HG02642 (cell line): ENCODE measurements around the gene TOMM7.
"Not testable (repeated sequence)": the region's sequence is repeated elsewhere in the genome, so short reads cannot be mapped to it uniquely, and the experiment has no call there.

Source experiments
- ATAC-seq: cut with Tn5 transposase; IDR thresholded peaks from one replicate; pipeline ENCODE4 v1.9.1; 2021; ENCODE audit warnings: mild to moderate bottlenecking; ENCODE audit not compliant: unreplicated experiment, poor library complexity

Gene TOMM7

GRCh38 chr7:22826593-22826992 lies 3.9 kb upstream of the TOMM7 start:
- no peak for ATAC-seq

DNA sequence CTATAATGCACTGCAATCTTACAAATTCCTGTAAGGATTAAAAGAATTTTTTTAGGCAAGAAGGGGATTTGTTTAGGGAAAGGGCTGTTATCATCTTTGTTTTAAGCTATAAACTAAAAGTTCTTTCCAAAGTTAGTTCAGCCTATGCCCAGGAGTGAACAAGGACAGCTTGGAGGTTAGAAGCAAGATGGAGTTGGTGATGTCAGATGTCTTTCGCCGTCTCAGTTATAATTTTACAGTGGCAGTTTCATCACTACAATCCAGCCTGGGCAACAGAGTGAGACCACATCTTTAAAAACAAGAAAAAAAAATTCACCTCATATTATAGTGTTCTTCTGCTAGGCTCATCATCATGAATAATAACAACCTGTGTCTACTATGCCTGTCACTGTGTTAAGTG lies 2.1 kb upstream of the TOMM7 start:
- no peak for ATAC-seq

GRCh38 chr7:22823142-22823497 lies 471 bp upstream of the TOMM7 start:
- ATAC-seq, result peak; percentile 5

DNA sequence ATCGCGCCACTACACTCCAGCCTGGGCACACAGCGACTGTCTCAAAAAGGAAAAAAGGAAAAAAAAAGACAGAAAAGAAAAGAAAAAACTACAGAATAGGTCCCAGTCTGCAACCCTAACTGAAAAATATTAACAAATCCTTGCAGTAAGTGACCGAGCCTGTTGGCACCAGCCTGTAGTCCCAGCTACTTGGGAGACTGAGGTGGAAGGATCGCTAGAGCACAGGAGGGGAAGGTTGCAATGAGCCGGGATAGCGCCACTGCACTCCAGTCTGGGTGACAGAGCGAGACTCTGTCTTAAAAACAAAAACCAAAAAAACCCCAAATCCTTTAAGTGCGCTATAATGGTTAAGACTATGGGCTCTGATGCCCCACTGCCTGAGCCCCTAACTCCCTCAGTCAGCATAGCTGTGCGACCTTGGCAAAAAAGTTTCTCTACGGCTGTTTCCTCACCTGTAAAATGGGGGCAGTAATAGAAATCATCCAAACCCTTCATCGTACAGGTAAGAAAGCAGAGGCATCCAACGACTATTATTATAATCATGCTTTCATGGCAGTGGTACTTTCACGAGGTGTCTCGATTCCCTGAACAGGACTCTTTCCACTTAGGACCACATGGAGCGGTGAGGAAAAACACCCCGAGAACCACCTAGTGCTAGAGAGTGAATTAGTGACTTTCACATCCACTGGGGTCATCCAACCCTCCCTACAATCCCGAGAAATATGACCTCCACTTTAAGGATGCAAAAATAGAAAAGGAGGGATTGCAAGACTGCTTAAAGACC lies 755 bp downstream of the TOMM7 start:
- peak; percentile 14 for ATAC-seq

DNA sequence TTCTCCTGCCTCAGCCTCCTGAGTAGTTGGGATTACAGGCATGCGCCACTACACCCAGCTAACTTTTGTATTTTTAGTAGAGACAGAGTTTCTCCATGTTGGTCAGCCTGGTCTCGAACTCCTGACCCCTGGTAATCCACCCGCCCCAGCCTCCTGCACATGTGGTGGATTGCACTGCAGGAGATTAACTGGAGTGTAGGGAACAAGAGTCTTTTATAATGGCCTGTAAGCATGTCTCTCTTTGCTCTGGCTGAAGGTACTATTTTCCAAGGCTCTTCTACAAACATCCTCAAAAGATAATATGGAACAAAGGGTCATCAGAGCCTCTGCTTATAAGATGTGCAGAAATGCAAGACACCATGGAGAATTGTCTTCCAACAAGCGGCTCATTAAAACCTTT lies 3.2 kb downstream of the TOMM7 start:
- no peak for ATAC-seq

DNA sequence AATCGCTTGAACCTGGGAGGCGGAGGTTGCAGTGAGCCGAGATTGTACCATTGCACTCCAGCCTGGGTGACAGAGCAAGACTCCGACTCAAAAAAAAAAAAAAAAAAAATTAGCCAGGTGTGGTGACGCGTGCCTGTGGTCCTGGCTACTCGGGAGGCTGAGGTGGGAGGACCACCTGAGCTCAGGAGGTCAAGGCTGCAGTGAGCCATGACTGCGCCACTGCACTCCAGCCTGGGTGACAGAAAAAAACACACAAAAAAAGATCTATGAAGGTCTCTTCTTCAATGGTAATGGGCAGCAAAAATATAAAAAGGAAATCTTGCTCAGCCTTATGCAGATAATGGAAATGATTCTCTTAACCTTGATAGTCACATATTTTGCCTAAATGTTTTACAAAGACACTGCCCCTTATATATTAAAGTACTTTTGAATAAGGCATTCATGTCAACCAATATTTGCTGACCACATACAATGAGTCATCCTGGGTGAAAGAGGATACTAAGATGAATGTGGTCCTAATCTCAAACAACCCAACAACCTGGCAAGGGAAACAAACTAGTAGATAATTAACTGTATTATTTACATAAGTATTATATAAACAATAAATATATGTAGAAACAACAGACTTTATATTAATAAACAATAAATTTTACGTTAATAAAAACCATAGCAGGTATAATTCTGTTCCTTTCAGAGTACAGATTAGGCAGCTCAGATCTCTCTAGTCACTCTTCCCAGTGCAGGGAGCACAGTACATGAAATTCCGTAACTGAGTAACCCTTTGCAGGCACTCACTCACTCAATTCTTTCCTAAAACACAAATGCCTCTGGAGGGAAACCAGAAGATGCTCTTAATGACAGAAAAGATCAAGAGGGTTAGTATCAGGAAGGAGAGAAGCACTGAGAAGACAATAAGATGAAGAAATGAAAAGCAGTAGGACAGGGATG lies 8.1 kb downstream of the TOMM7 start:
- no peak for ATAC-seq

- no peak for ATAC-seq
Observed at GRCh38 chr7:22812353-22812752, 10.3 kb downstream of the TOMM7 start.

DNA sequence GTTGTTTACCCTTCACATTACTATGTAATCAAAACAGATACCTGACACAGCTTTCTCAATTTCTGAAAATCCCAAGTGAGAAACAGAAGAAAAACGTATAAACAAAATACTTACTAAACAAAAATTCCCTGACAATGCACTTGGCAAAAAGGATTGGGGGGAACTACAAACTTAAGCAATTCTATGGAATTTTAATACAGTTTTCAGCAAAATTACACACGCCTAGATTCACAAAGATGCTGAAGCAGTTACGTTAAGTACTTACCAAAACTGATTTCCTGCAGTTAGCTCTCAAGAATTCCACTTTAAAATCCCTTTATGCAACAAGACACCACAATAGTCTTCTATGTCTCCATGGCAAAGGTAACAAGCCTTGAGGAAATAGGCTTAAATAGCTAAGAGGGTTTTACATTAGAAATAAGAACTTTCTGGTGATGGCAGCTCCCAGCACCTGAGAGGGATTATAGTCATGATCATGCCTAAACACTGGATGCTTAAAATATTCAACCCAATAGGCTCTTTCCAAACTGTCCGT lies 10.8 kb downstream of the TOMM7 start:
- ATAC-seq, result no peak

DNA sequence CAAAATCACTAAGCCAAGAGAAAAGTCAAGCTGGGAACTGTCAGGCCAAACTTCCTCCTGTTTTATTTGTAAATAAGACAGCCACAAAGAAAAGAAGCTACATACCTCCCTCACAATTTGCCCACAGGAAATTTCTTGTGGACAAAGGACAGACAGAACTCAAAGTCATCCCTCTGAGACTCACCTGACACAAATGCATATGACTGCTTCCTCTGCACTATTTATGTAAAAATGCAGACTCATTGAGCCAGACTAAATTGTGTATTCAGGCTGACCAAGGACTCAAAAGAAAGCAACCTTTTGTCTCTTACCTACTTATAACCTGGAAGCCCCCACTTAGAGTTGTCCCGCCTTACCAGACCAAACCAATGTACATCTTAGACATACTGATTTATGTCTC lies 11.8 kb downstream of the TOMM7 start:
- ATAC-seq, result no peak

- no peak for ATAC-seq
Observed at GRCh38 chr7:22809902-22810642, 12.6 kb downstream of the TOMM7 start.

DNA sequence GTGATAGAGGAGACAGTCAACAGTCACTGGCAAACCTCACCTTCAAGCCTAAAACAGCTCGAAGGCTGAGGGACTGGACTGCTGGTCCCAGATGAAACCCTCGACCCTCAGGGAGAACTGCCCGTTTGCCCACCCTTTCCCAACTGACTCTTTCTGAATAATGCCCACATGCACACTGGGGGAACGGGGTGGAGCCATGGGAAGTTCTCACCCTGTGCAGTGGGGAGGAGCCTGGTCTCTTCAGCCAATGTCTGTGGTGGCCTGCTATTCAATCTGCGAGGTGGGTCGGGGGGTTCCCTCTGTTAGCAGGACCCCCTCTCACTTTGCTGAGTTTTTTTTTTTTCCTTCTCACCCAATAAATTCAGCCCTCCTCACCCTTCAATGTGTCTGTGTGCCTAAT lies 14.5 kb downstream of the TOMM7 start:
- ATAC-seq, result no peak

GRCh38 chr7:22806752-22807151 lies 15.9 kb downstream of the TOMM7 start:
- no peak for ATAC-seq

GRCh38 chr7:22805227-22805626 lies 17.4 kb downstream of the TOMM7 start:
- ATAC-seq, result no peak

- not testable (repeated sequence) for ATAC-seq
Observed at GRCh38 chr7:22802831-22803230, 19.8 kb downstream of the TOMM7 start.

DNA sequence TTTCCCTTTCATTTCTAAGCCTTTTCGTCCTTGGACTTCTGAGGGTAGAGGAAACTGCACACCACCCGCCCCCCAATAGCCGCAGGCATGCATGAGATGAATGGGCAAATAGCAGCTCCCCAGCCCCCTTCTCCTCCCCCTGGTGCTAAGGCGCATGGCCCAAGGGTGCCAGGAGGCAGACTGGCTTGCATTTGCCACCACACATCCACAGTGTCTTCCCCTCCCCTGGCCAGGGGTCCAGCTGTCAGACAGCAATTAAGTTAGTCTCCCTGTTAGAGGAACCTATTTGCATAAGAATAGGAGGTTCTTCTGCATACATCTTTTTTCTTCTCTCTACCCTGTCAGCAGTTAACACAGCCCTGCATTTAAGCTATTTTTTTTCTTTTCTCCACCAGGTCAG lies 20.2 kb downstream of the TOMM7 start:
- ATAC-seq, result no peak

- no peak for ATAC-seq
Observed at GRCh38 chr7:22801912-22802311, 20.7 kb downstream of the TOMM7 start.

- no peak for ATAC-seq
Observed at GRCh38 chr7:22799633-22800032, 23.0 kb downstream of the TOMM7 start.

GRCh38 chr7:22793593-22794462 lies 28.8 kb downstream of the TOMM7 start:
- ATAC-seq, result no peak
